HG02588 (cell line): ENCODE results near the gene DDX56.
A peak's percentile ranks its signal among the peaks of the same experiment; 100 is the strongest.

ENCODE experiments used
- ATAC-seq: cut with Tn5 transposase; IDR thresholded peaks from one replicate; pipeline ENCODE4 v1.9.1; 2021; ENCODE audit warnings: mild to moderate bottlenecking, moderate library complexity; ENCODE audit not compliant: unreplicated experiment

DDX56 gene

GRCh38 chr7:44573464-44574286, at the start of gene DDX56:
DDX56 (minus strand) TSS chr7:44573908; CDS start chr7:44573895, 13 bp downstream.
- peak; percentile 95 for ATAC-seq

GRCh38 chr7:44622342-44623151, 48.8 kb upstream of the DDX56 start:
- ATAC-seq: peak; percentile 76

- no peak for ATAC-seq
Observed at GRCh38 chr7:44621750-44622103, 48.0 kb upstream of the DDX56 start.

GRCh38 chr7:44621034-44621749, 47.5 kb upstream of the DDX56 start:
- no peak for ATAC-seq

- ATAC-seq: no peak
Observed at GRCh38 chr7:44618753-44619152, 45.0 kb upstream of the DDX56 start.

GRCh38 chr7:44618045-44618444, 44.3 kb upstream of the DDX56 start:
- no peak for ATAC-seq

GRCh38 chr7:44617225-44617890, 43.6 kb upstream of the DDX56 start:
- no peak for ATAC-seq

GRCh38 chr7:44616545-44616944, 42.8 kb upstream of the DDX56 start:
- ATAC-seq: no peak

GRCh38 chr7:44615793-44616192, 42.1 kb upstream of the DDX56 start:
- no peak for ATAC-seq

GRCh38 chr7:44615149-44615611, 41.5 kb upstream of the DDX56 start:
- no peak for ATAC-seq

- no peak for ATAC-seq
Observed at GRCh38 chr7:44609829-44610228, 36.1 kb upstream of the DDX56 start.

- no peak for ATAC-seq
Observed at GRCh38 chr7:44608916-44609648, 35.4 kb upstream of the DDX56 start.

- no peak for ATAC-seq
Observed at GRCh38 chr7:44607141-44608068, 33.7 kb upstream of the DDX56 start.

GRCh38 chr7:44606341-44607140, 32.8 kb upstream of the DDX56 start, which contains the start of gene OGDH:
OGDH (plus strand) TSS chr7:44606627; CDS start chr7:44624344, 17,717 bp downstream.
- peak; percentile 91 for ATAC-seq

GRCh38 chr7:44604941-44605340, 31.2 kb upstream of the DDX56 start:
- ATAC-seq: no peak

- ATAC-seq: no peak
Observed at GRCh38 chr7:44603193-44603592, 29.5 kb upstream of the DDX56 start.

- no peak for ATAC-seq
Observed at GRCh38 chr7:44602576-44602910, 28.8 kb upstream of the DDX56 start.

GRCh38 chr7:44599222-44599621, 25.5 kb upstream of the DDX56 start:
- ATAC-seq: no peak
